H1 (cell line): ENCODE measurements around the gene ASTL. TPM values are rescaled to one million over a fixed set of nuclear protein-coding genes. Genes with fewer than 3 reads are reported as not detected.
A peak's percentile ranks its signal among the peaks of the same experiment; 100 is the strongest.

Experiments used
- CTCF ChIA-PET: fragments of 300-600 bp; sonication (Branson Sonifier 250); formaldehyde crosslinking; loops from one replicate; lab custom pipeline; 2021; ENCODE audit not compliant: partially characterized antibody; lab: Charles Lee
- POLR2A ChIA-PET: fragments of 300-600 bp; sonication (Branson Sonifier 250); formaldehyde crosslinking; loops from one replicate; lab custom pipeline; 2021; ENCODE audit warnings: inconsistent platforms; ENCODE audit not compliant: partially characterized antibody; lab: Charles Lee
- DNase-seq, 2 experiments: peaks; one replicate each; pipeline versions ENCODE4 v3.0.0 to v3.0.0-alpha.2; 2010 to 2022; ENCODE audit warnings: low spot score in 2 of 2, low read depth in 1 of 2, mixed read lengths in 1 of 2
- FAIRE-seq: peaks from 2 replicates; lab custom pipeline; 2011; peaks lifted over from hg19 to GRCh38; lab: Jason Lieb, UNC
- H2AFZ ChIP-seq: 2 replicates; pipeline ENCODE4 v1.8.1; 2012; ENCODE audit warnings: low read length, inconsistent platforms
- H2AK5ac ChIP-seq: 2 replicates; pipeline ENCODE4 v1.6.1; 2013; ENCODE audit warnings: low read depth, low read length
- H2BK120ac ChIP-seq: replicated peaks from 2 replicates; pipeline ENCODE3; 2013; ENCODE audit warnings: low read depth, low read length, inconsistent platforms
- H2BK12ac ChIP-seq: 2 replicates; pipeline ENCODE4 v1.6.1; 2013; ENCODE audit warnings: low read depth, low read length
- H2BK15ac ChIP-seq: 2 replicates; pipeline ENCODE4 v1.6.1; 2013; ENCODE audit warnings: low read length
- H2BK20ac ChIP-seq: 2 replicates; pipeline ENCODE4 v1.6.1; 2013; ENCODE audit warnings: low read length
- H2BK5ac ChIP-seq: 2 replicates; pipeline ENCODE4 v1.6.1; 2013; ENCODE audit warnings: low read depth, low read length
- H3K14ac ChIP-seq: 2 replicates; pipeline ENCODE4 v1.6.1; 2013; ENCODE audit warnings: inconsistent platforms; ENCODE audit not compliant: insufficient read length
- H3K18ac ChIP-seq: 2 replicates; pipeline ENCODE4 v1.6.1; 2013; ENCODE audit warnings: low read length; ENCODE audit errors: extremely low read depth
- H3K23ac ChIP-seq: 2 replicates; pipeline ENCODE4 v1.6.1; 2013; ENCODE audit warnings: inconsistent platforms; ENCODE audit not compliant: insufficient read length
- H3K23me2 ChIP-seq: 2 replicates; pipeline ENCODE4 v1.6.1; 2013; ENCODE audit warnings: low read depth, low read length
- H3K27ac ChIP-seq: 2 replicates; pipeline ENCODE4 v1.6.1; 2011; ENCODE audit warnings: low read depth, low read length, inconsistent platforms
- H3K27me3 ChIP-seq, 4 experiments: replicated peaks in 1 of 4; 1 replicate in 1 of 4; 2 replicates in 3 of 4; pipeline versions ENCODE4 v1.6.1 to v1.8.1; 2011 to 2013; ENCODE audit warnings: low read length in 3 of 4, mild to moderate bottlenecking in 3 of 4, inconsistent platforms in 2 of 4, mixed read lengths in 2 of 4, moderate library complexity in 1 of 4; ENCODE audit not compliant: control insufficient read depth in 3 of 4, insufficient read depth in 3 of 4; ENCODE audit errors: extremely low read depth in 1 of 4
- H3K36me3 ChIP-seq, 4 experiments: 2 replicates each; pipeline versions ENCODE4 v1.6.1 to v1.8.1; 2011 to 2013; ENCODE audit warnings: mild to moderate bottlenecking in 4 of 4, low read length in 3 of 4, moderate library complexity in 2 of 4, control low read depth in 1 of 4, inconsistent platforms in 1 of 4; ENCODE audit not compliant: insufficient read depth in 4 of 4, control insufficient read depth in 2 of 4
- H3K4ac ChIP-seq: replicated peaks from 2 replicates; pipeline ENCODE3; 2013; ENCODE audit warnings: low read length, low read depth, mixed read lengths, inconsistent platforms; ENCODE audit not compliant: insufficient read length
- H3K4me1 ChIP-seq, 4 experiments: replicated peaks in 1 of 4; 1 replicate in 1 of 4; 2 replicates in 3 of 4; pipeline versions ENCODE4 v1.6.1 to v1.8.1; 2011 to 2013; ENCODE audit warnings: low read length in 3 of 4, inconsistent platforms in 2 of 4, mixed read lengths in 1 of 4; ENCODE audit not compliant: insufficient read depth in 4 of 4, control insufficient read depth in 3 of 4
- H3K4me2 ChIP-seq, 2 experiments: 2 replicates each; pipeline versions ENCODE4 v1.6.1 to v1.8.1; 2011 to 2013; ENCODE audit warnings: low read depth in 2 of 2, low read length in 2 of 2, control low read depth in 1 of 2, inconsistent platforms in 1 of 2, mild to moderate bottlenecking in 1 of 2; ENCODE audit not compliant: insufficient read depth in 1 of 2
- H3K4me3 ChIP-seq, 4 experiments: fragments of 200-600, 300-600 bp in 1 of 4; sonication (generic), shearing (Covaris generic), sonication (Bioruptor Twin) in 1 of 4; 2 replicates each; pipeline versions ENCODE4 v1.5.1 to v1.8.1; 2011 to 2016; ENCODE audit warnings: low read length in 4 of 4, low read depth in 3 of 4, control low read depth in 2 of 4, inconsistent platforms in 2 of 4, mild to moderate bottlenecking in 2 of 4, mixed read lengths in 1 of 4, moderate library complexity in 1 of 4; ENCODE audit not compliant: insufficient read depth in 2 of 4; ENCODE audit errors: extremely low read depth in 1 of 4
- H3K56ac ChIP-seq: replicated peaks from 2 replicates; pipeline ENCODE3; 2013; ENCODE audit warnings: low read depth, mild to moderate bottlenecking, mixed read lengths, low read length, inconsistent platforms; ENCODE audit not compliant: insufficient read length
- H3K79me1 ChIP-seq: 2 replicates; pipeline ENCODE4 v1.6.1; 2013; ENCODE audit warnings: low read depth, low read length, control low read depth
- H3K79me2 ChIP-seq, 2 experiments: 2 replicates each; pipeline versions ENCODE4 v1.6.1 to v1.8.1; 2012 to 2013; ENCODE audit warnings: low read length in 2 of 2, mild to moderate bottlenecking in 2 of 2, inconsistent platforms in 1 of 2; ENCODE audit not compliant: insufficient read depth in 2 of 2, control insufficient read depth in 1 of 2
- H3K9ac ChIP-seq, 4 experiments: replicated peaks in 1 of 4; 1 replicate in 1 of 4; 2 replicates in 3 of 4; pipeline versions ENCODE4 v1.6.1 to v1.8.1; 2011 to 2013; ENCODE audit warnings: low read depth in 3 of 4, low read length in 3 of 4, control low read depth in 2 of 4, mild to moderate bottlenecking in 2 of 4, moderate library complexity in 2 of 4, inconsistent platforms in 1 of 4; ENCODE audit errors: extremely low read depth in 1 of 4
- H3K9me3 ChIP-seq, 2 experiments: 2 replicates each; pipeline versions ENCODE4 v1.6.1 to v1.8.1; 2012 to 2013; ENCODE audit warnings: mild to moderate bottlenecking in 2 of 2, moderate library complexity in 2 of 2, control low read depth in 1 of 2, inconsistent platforms in 1 of 2, low read depth in 1 of 2, low read length in 1 of 2, mixed read lengths in 1 of 2; ENCODE audit not compliant: insufficient read depth in 2 of 2
- H4K20me1 ChIP-seq, 2 experiments: replicated peaks in 1 of 2; 2 replicates each; pipeline versions ENCODE3 to v1.8.1; 2011 to 2013; ENCODE audit warnings: inconsistent platforms in 2 of 2, low read length in 2 of 2, mild to moderate bottlenecking in 1 of 2; ENCODE audit not compliant: insufficient read depth in 2 of 2, control insufficient read depth in 1 of 2
- H4K5ac ChIP-seq: 2 replicates; pipeline ENCODE4 v1.6.1; 2013; ENCODE audit warnings: low read length, low read depth, mixed read lengths, inconsistent platforms; ENCODE audit not compliant: insufficient read length
- H4K8ac ChIP-seq: 2 replicates; pipeline ENCODE4 v1.8.0; 2013; ENCODE audit warnings: mild to moderate bottlenecking, moderate library complexity, low read length, inconsistent platforms; ENCODE audit not compliant: insufficient read depth; ENCODE audit errors: extremely low read depth
- H4K91ac ChIP-seq: replicated peaks from 2 replicates; pipeline ENCODE3; 2013; ENCODE audit warnings: low read length, mixed read lengths, inconsistent platforms; ENCODE audit not compliant: insufficient read length
- BRCA1 ChIP-seq: IDR thresholded peaks from 2 replicates; pipeline ENCODE4 v1.6.1; 2012; ENCODE audit warnings: low read depth, low read length, improper control_type of control experiment
- GABPA ChIP-seq: IDR thresholded peaks from 2 replicates; pipeline ENCODE4 v1.6.1; 2011; ENCODE audit warnings: mild to moderate bottlenecking, low read length, moderate library complexity, borderline replicate concordance; ENCODE audit not compliant: insufficient read depth
- PHF8 ChIP-seq: fragments of 200-600 bp; sonication (generic); conservative IDR thresholded peaks from 2 replicates; pipeline ENCODE4 v1.7.1; 2012; ENCODE audit warnings: low read depth, mild to moderate bottlenecking, inconsistent platforms, low read length, moderate library complexity
- SIN3A ChIP-seq, 2 experiments: IDR thresholded peaks in 1 of 2; conservative IDR thresholded peaks in 1 of 2; 2 replicates each; pipeline ENCODE4 v1.6.1; 2011 to 2012; ENCODE audit warnings: low read length in 2 of 2, improper control_type of control experiment in 1 of 2, low read depth in 1 of 2, mild to moderate bottlenecking in 1 of 2
- WGBS, 2 experiments: shearing (Covaris generic) in 1 of 2; methylation state at CpG; one replicate each; pipeline versions ENCODE4 v1.1.6 to v1.1.7; 2013 to 2015; ENCODE audit warnings: low lambda C conversion rate in 2 of 2, mixed read lengths in 2 of 2, inconsistent platforms in 1 of 2, low coverage in 1 of 2, missing lambda C conversion rate in 1 of 2; ENCODE audit not compliant: insufficient replicate concordance in 2 of 2, insufficient coverage in 1 of 2, insufficient read length in 1 of 2; ENCODE audit errors: extremely low coverage in 1 of 2, missing lambda C conversion rate in 1 of 2; 5-methylcytosine and 5-hydroxymethylcytosine counted together
- polyA plus RNA-seq, 7 experiments: library from polyadenylated mRNA; depleted of rRNA in 3 of 7; stranded (reverse) in 5 of 7; unstranded in 2 of 7; fragments of >200 nt in 5 of 7; fragments of 200-250 nt in 2 of 7; gene quantifications; 1 replicate in 5 of 7; 2 replicates in 1 of 7; 4 replicates in 1 of 7; pipeline versions ENCODE4 v1.2.1 to v1.2.3, GENCODE V29; 2011 to 2013; ENCODE audit warnings: missing spikeins in 2 of 7, mixed read lengths in 2 of 7
- total RNA-seq: library from RNA; stranded (reverse); fragmentation: NEBNext Ultra II Directional; extraction: Animal tissue kit (Norgen Biotek cat#: 25700); gene quantifications from 2 replicates; pipeline ENCODE4 v1.2.1, GENCODE V29; 2021

The ASTL gene
- total and polyA plus RNA-seq, 2 of the 8 experiments (the other 6 are each of a cell fraction or from before 2014, with no cell fraction given): 0.60 to 1.4 TPM

DNA sequence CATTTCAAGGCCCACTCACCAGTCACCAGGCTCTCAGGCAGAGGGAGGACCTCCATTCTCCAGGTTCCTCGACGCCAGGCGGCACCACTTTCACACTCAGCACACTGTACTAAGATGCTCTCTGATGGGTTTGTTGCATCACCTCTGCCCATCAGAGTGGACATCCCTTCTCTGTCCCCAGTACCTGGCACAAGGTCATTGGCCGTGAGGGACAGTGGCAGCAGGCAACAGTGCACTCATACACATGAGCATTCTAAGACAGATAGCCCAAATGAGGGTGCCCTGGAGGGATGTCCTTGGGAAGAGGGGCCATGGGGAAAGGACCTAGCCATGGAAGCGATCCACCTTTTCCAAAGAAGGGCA, 18.9 kb downstream of the ASTL start:
- Histone ChIP-seq H2BK20ac (no peak overlapping the region), H3K4me3 (no peak overlapping the region), H2BK120ac (no peak overlapping the region), H3K9me3 (peaks cover 0 to 5% of the 10 kb centered on the region in 2 experiments; a peak in 1 of 4 replicates), H4K8ac (no peak overlapping the region), H2AK5ac (no peak overlapping the region), H2BK5ac (no peak overlapping the region), H4K5ac (no peak overlapping the region), H3K27ac (no peak overlapping the region), H2AFZ (no peak overlapping the region), H3K27me3 (peaks cover 0 to 32% (median 25%) of the 10 kb centered on the region in 4 experiments; a peak in 5 of 7 replicates), H3K9ac (no peak overlapping the region), H3K79me2 (no peaks in the 10 kb centered on the region), H3K4ac (no peak overlapping the region), H3K4me1 (peaks cover 0 to 19% (median 13%) of the 10 kb centered on the region in 4 experiments; a peak in 6 of 7 replicates), H4K20me1 (no peaks in the 10 kb centered on the region), H3K14ac (no peak overlapping the region), H3K79me1 (no peaks in the 10 kb centered on the region), H4K91ac (no peak overlapping the region), H3K18ac (no peak overlapping the region; the same call in 1 of the 2 replicates), H3K56ac (no peak overlapping the region), H3K23me2 (peaks cover 11% of the 10 kb centered on the region; the same call in 1 of the 2 replicates), H2BK15ac (peak overlapping the region; percentile 92; the same call in 1 of the 2 replicates), H3K23ac (no peak overlapping the region), H2BK12ac (0 out of 2 replicates have a peak overlapping the region, but pooled peaks have one; percentile 27), H3K36me3 (no peaks in the 10 kb centered on the region), H3K4me2 (no peak overlapping the region)
- ChIA-PET CTCF (interaction anchor here (0.9 to 4.0 kb wide), 7 partner anchors 11 to 126 kb away, joined by 3 to 25 read pairs (median 8); no protein-coding TSS in a partner anchor), POLR2A (no interaction called here)
- DNase-seq (no peak), FAIRE-seq (no peak)
- TF ChIP-seq PHF8: no peak
- TF ChIP-seq SIN3A (conservative IDR thresholded peaks at IDR 0.05 in 1 of 2, IDR thresholded peaks at IDR 0.05 in 1 of 2; ENCODE audit: low read depth in 1 of 2, low read length in 2 of 2): no peak
- TF ChIP-seq GABPA: no peak
- no peak for TF ChIP-seq BRCA1
- 75% methylated on average over 5 of the region's 5 CpGs; no CpG with 5 or more reads in 1 of the 2 experiments for WGBS, 2 experiments
